PC-3 (cell line): ENCODE data around the gene ENTHD1. TPM values are rescaled to one million over a fixed set of nuclear protein-coding genes. Genes with fewer than 3 reads are reported as not detected.

Experiments
- ATAC-seq: fragments of 200-7000 bp; cut with Tn5 transposase; 2 replicates; pipeline ENCODE4 v1.9.1; 2020; ENCODE audit warnings: mild to moderate bottlenecking, moderate library complexity
- BruUV-seq: library from RNA; stranded (reverse); fragments of 400-500 nt; replicated peaks from 2 replicates; lab custom pipeline; 2021; lab: Mats Ljungman, UMichigan
- CTCF ChIA-PET: fragments of 300-600 bp; sonication (Branson Sonifier 250); formaldehyde crosslinking; loops from one replicate; lab custom pipeline; 2022; ENCODE audit warnings: antibody characterized with exemption; lab: Charles Lee
- POLR2A ChIA-PET: fragments of 300-600 bp; sonication (Branson Sonifier 250); formaldehyde crosslinking; loops from one replicate; lab custom pipeline; 2022; ENCODE audit warnings: antibody characterized with exemption; ENCODE audit not compliant: unreplicated experiment; lab: Charles Lee
- DNase-seq: peaks from one replicate; pipeline ENCODE4 v3.0.0-alpha.2; 2015
- H2AFZ ChIP-seq: fragments of 300-600 bp; sonication (generic); 2 replicates; pipeline ENCODE4 v1.6.0; 2016; ENCODE audit warnings: antibody characterized with exemption, low read length
- H3F3A ChIP-seq: fragments of 300-600 bp; sonication (generic); one replicate; pipeline ENCODE4 v1.6.0; 2017; ENCODE audit warnings: antibody characterized with exemption, low read length, control low read depth, mild to moderate bottlenecking; ENCODE audit not compliant: unreplicated experiment
- H3K27ac ChIP-seq: fragments of 300-600 bp; sonication (generic); 2 replicates; pipeline ENCODE4 v1.5.1; 2016; ENCODE audit warnings: mild to moderate bottlenecking, low read length
- H3K27me3 ChIP-seq: fragments of 300-600 bp; sonication (generic); 2 replicates; pipeline ENCODE4 v1.6.1; 2016; ENCODE audit warnings: low read length, mixed read lengths
- H3K36me3 ChIP-seq: fragments of 300-600 bp; sonication (generic); 2 replicates; pipeline ENCODE4 v1.6.1; 2016; ENCODE audit warnings: low read depth, mixed run types, low read length, mixed read lengths
- H3K4me1 ChIP-seq: fragments of 300-600 bp; sonication (generic); 2 replicates; pipeline ENCODE4 v1.5.1; 2016; ENCODE audit warnings: low read length; ENCODE audit not compliant: insufficient read depth
- H3K4me2 ChIP-seq: fragments of 300-600 bp; sonication (generic); 2 replicates; pipeline ENCODE4 v1.6.0; 2016; ENCODE audit warnings: low read length
- H3K4me3 ChIP-seq: fragments of 300-600 bp; sonication (generic); 2 replicates; pipeline ENCODE4 v1.5.1; 2016; ENCODE audit warnings: mild to moderate bottlenecking, low read length, mixed read lengths
- H3K79me2 ChIP-seq: fragments of 300-600 bp; sonication (generic); 2 replicates; pipeline ENCODE4 v1.6.1; 2017; ENCODE audit warnings: low read length, mixed read lengths
- H3K9ac ChIP-seq: fragments of 300-600 bp; sonication (generic); 2 replicates; pipeline ENCODE4 v1.6.0; 2016; ENCODE audit warnings: mild to moderate bottlenecking, low read length
- H3K9me2 ChIP-seq: fragments of 300-600 bp; sonication (generic); replicated peaks from 2 replicates; pipeline ENCODE4 v1.6.1; 2016; ENCODE audit warnings: mixed run types, low read length, mixed read lengths
- H3K9me3 ChIP-seq: fragments of 300-600 bp; sonication (generic); 2 replicates; pipeline ENCODE4 v1.6.1; 2016; ENCODE audit warnings: low read length, mixed read lengths
- H4K20me1 ChIP-seq: fragments of 300-600 bp; sonication (generic); 2 replicates; pipeline ENCODE4 v1.6.1; 2016; ENCODE audit warnings: low read length, mixed read lengths
- CTCF ChIP-seq: fragments of 300-600 bp; sonication (generic); conservative IDR thresholded peaks from 2 replicates; pipeline ENCODE4 v1.5.1; 2017; ENCODE audit warnings: antibody characterized with exemption, low read depth, mild to moderate bottlenecking, low read length
- EZH2 ChIP-seq: fragments of 300-600 bp; sonication (generic); IDR thresholded peaks from one replicate; pipeline ENCODE4 v1.6.1; 2017; ENCODE audit warnings: antibody characterized with exemption, mild to moderate bottlenecking, low read length; ENCODE audit not compliant: unreplicated experiment
- EZH2phosphoT487 ChIP-seq: fragments of 300-600 bp; sonication (generic); IDR thresholded peaks from 2 replicates; pipeline ENCODE4 v1.6.1; 2018; ENCODE audit warnings: mild to moderate bottlenecking, antibody characterized with exemption, low read length, borderline replicate concordance
- intact Hi-C: fragments of 100-400 bp; cut with micrococcal nuclease; formaldehyde crosslinking; loops from 2 replicates; pipeline ENCODE4 v1.9.0; 2023
- total RNA-seq: library from RNA; depleted of rRNA; stranded (reverse); fragments of >200 nt; gene quantifications from 2 replicates; pipeline ENCODE4 v1.2.3, GENCODE V29; 2014

The ENTHD1 gene
- total RNA-seq, 1 experiment from 2014 or later, result not detected

GRCh38 chr22:39908136-39908535, 14.6 kb upstream of the ENTHD1 start:
- no peaks in the 10 kb centered on the region for H3K4me1 ChIP-seq
- TF ChIP-seq EZH2phosphoT487 (no peak), EZH2 (no peak), CTCF (no peak)
- H3K36me3 ChIP-seq, result no peaks in the 10 kb centered on the region
- ATAC-seq (no peak), DNase-seq (no peak)
- H3K79me2 ChIP-seq, result no peaks in the 10 kb centered on the region
- no peaks in the 10 kb centered on the region for H4K20me1 ChIP-seq
- CTCF ChIA-PET, result no interaction called here
- BruUV-seq, result no TSS peak
- H3K27ac ChIP-seq, result no peak overlapping the region
- no peak overlapping the region for H3K4me2 ChIP-seq
- H3K9me3 ChIP-seq, result no peaks in the 10 kb centered on the region
- no peaks in the 10 kb centered on the region for H3K9me2 ChIP-seq
- intact Hi-C loops, result no loop called here
- no peak overlapping the region for H2AFZ ChIP-seq
- peaks cover 49% of the 10 kb centered on the region for H3K27me3 ChIP-seq
- no peak overlapping the region for H3K4me3 ChIP-seq
- H3K9ac ChIP-seq, result no peak overlapping the region
- POLR2A ChIA-PET, result no interaction called here
- no peaks in the 10 kb centered on the region for H3F3A ChIP-seq

GRCh38 chr22:39907605-39908097, 14.1 kb upstream of the ENTHD1 start:
- H3K4me2 ChIP-seq, result no peak overlapping the region
- no peak for TF ChIP-seq CTCF
- TF ChIP-seq EZH2, result no peak
- TF ChIP-seq EZH2phosphoT487, result no peak
- ChIA-PET CTCF (no interaction called here), POLR2A (no interaction called here)
- no peaks in the 10 kb centered on the region for H3F3A ChIP-seq
- no peak overlapping the region for H3K4me3 ChIP-seq
- no peak overlapping the region for H2AFZ ChIP-seq
- no peaks in the 10 kb centered on the region for H3K36me3 ChIP-seq
- H3K9me3 ChIP-seq, result no peaks in the 10 kb centered on the region
- no peaks in the 10 kb centered on the region for H3K4me1 ChIP-seq
- no TSS peak for BruUV-seq
- DNase-seq (no peak), ATAC-seq (no peak)
- no peak overlapping the region for H3K27ac ChIP-seq
- H3K9me2 ChIP-seq, result no peaks in the 10 kb centered on the region
- intact Hi-C loops, result no loop called here
- no peaks in the 10 kb centered on the region for H3K79me2 ChIP-seq
- peaks cover 52% of the 10 kb centered on the region for H3K27me3 ChIP-seq
- no peak overlapping the region for H3K9ac ChIP-seq
- H4K20me1 ChIP-seq, result no peaks in the 10 kb centered on the region

GRCh38 chr22:39907047-39907446, 13.5 kb upstream of the ENTHD1 start:
- Histone ChIP-seq H3K4me1 (no peaks in the 10 kb centered on the region), H3K36me3 (no peaks in the 10 kb centered on the region), H4K20me1 (no peaks in the 10 kb centered on the region), H3K9me3 (no peaks in the 10 kb centered on the region), H3K27me3 (peaks cover 52% of the 10 kb centered on the region), H3K27ac (no peak overlapping the region), H3F3A (no peaks in the 10 kb centered on the region), H3K9me2 (no peaks in the 10 kb centered on the region), H3K79me2 (no peaks in the 10 kb centered on the region), H3K4me3 (no peak overlapping the region), H3K4me2 (no peak overlapping the region), H2AFZ (no peak overlapping the region), H3K9ac (no peak overlapping the region)
- no peak for DNase-seq
- intact Hi-C loops, result no loop called here
- ChIA-PET POLR2A (no interaction called here), CTCF (no interaction called here)
- ATAC-seq, result no peak
- BruUV-seq, result no TSS peak
- no peak for TF ChIP-seq EZH2
- TF ChIP-seq CTCF, result no peak
- TF ChIP-seq EZH2phosphoT487, result no peak
